Cardiac muscle cell (in vitro differentiated cells and primary cell): Measurements from ENCODE around the gene GPR26. TPM values are rescaled to one million over a fixed set of nuclear protein-coding genes. Genes with fewer than 3 reads are reported as not detected.

ENCODE experiments used
- DNase-seq, 2 donors: peaks; one replicate each; pipeline versions ENCODE4 v3.0.0 to v3.0.0-alpha.2; 2010 to 2017; ENCODE audit warnings: low read depth in 1 of 2, low spot score in 1 of 2
- H3K27ac ChIP-seq: fragments of 200-600 bp; sonication (generic); 2 replicates; pipeline ENCODE4 v1.5.1; 2016
- H3K27me3 ChIP-seq: fragments of 200-600 bp; sonication (generic); 2 replicates; pipeline ENCODE4 v1.6.0; 2016; ENCODE audit warnings: control low read depth
- H3K36me3 ChIP-seq: fragments of 200-600 bp; sonication (generic); 2 replicates; pipeline ENCODE4 v1.5.1; 2016; ENCODE audit warnings: control low read depth
- H3K4me1 ChIP-seq: fragments of 200-600 bp; sonication (generic); 2 replicates; pipeline ENCODE4 v1.8.1; 2017; ENCODE audit warnings: low read depth, mild to moderate bottlenecking, mixed run types
- H3K4me3 ChIP-seq: fragments of 200-600 bp; sonication (generic); 2 replicates; pipeline ENCODE4 v1.5.1; 2016; ENCODE audit warnings: mild to moderate bottlenecking
- H3K9me3 ChIP-seq: fragments of 200-600 bp; sonication (generic); 2 replicates; pipeline ENCODE4 v1.5.1; 2017; ENCODE audit warnings: low read depth, mild to moderate bottlenecking, control low read depth
- polyA plus RNA-seq: library from polyadenylated mRNA; unstranded; fragments of >200 nt; fragmentation: Nextera tagmentation; extraction: Ambion mirVana; gene quantifications from 2 replicates; pipeline ENCODE4 v1.2.1, GENCODE V29; 2016
- total RNA-seq: library from RNA; depleted of rRNA; stranded (reverse); fragments of >200 nt; gene quantifications from 2 replicates; pipeline ENCODE4 v1.2.3, GENCODE V29; 2016
- TF ChIP-seq, protein P1 (sequence below): IDR thresholded peaks from 2 replicates; pipeline ENCODE4 v1.5.1; 2012; ENCODE audit warnings: low read depth, mild to moderate bottlenecking, low read length

Gene GPR26
- total and polyA plus RNA-seq, 2 experiments from 2014 or later = not detected

DNA sequence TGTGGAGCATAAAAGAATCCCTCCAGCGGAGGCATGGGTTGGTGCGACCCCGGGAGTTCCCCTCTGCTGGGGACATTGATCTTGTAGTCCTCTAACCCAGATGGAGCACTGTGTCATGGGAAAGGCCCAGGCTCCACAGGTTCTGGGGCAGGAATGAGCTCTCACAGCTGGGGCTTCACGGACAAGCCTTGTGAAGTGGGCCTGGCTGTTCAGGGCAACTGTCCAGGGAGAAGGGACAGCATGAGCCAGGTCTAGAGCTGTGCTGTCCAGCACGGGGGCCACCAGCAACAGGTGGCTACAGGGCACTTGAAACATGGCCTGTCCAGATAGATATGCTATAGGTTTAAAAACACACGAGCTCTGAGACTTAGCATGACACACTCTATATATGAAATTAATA is 11.4 kb downstream of the GPR26 start:
- H3K27me3 ChIP-seq = peaks cover 22% of the 10 kb centered on the region
- no peaks in the 10 kb centered on the region for H3K4me1 ChIP-seq
- H3K9me3 ChIP-seq = no peaks in the 10 kb centered on the region
- H3K27ac ChIP-seq = no peak overlapping the region
- no peaks in the 10 kb centered on the region for H3K36me3 ChIP-seq
- TF ChIP-seq, protein P1, sequence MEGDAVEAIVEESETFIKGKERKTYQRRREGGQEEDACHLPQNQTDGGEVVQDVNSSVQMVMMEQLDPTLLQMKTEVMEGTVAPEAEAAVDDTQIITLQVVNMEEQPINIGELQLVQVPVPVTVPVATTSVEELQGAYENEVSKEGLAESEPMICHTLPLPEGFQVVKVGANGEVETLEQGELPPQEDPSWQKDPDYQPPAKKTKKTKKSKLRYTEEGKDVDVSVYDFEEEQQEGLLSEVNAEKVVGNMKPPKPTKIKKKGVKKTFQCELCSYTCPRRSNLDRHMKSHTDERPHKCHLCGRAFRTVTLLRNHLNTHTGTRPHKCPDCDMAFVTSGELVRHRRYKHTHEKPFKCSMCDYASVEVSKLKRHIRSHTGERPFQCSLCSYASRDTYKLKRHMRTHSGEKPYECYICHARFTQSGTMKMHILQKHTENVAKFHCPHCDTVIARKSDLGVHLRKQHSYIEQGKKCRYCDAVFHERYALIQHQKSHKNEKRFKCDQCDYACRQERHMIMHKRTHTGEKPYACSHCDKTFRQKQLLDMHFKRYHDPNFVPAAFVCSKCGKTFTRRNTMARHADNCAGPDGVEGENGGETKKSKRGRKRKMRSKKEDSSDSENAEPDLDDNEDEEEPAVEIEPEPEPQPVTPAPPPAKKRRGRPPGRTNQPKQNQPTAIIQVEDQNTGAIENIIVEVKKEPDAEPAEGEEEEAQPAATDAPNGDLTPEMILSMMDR = no peak
- no peak overlapping the region for H3K4me3 ChIP-seq
- DNase-seq = no peak

- H3K4me1 ChIP-seq = no peaks in the 10 kb centered on the region
- no peak for DNase-seq
- H3K36me3 ChIP-seq = no peaks in the 10 kb centered on the region
- no peak overlapping the region for H3K4me3 ChIP-seq
- H3K27ac ChIP-seq = no peak overlapping the region
- no peaks in the 10 kb centered on the region for H3K9me3 ChIP-seq
- TF ChIP-seq, protein P1 = no peak
- peaks cover 20% of the 10 kb centered on the region for H3K27me3 ChIP-seq
These were observed 12.2 kb downstream of the GPR26 start for GRCh38 chr10:123678376-123678775.

DNA sequence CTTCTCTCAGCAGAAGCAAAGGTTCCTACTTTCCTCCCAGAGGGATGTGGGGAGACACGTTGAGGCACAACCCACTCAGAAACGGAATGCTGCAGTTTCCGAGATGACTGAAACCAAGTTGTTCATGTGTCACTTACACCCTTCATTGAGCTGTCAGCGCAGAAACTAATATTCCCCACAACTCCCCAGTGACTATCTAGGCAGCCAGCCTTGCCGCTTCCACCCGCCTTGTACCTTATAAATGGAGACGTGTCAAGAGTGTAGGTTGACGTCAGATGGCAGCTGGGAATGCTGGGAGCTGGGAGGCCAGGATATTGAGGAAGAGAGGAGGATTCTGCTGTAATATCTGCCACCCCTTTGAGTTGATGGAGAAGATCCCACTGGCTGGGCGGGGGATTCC is 15.1 kb downstream of the GPR26 start:
- TF ChIP-seq, protein P1 = no peak
- Histone ChIP-seq H3K27ac (no peak overlapping the region), H3K9me3 (no peaks in the 10 kb centered on the region), H3K36me3 (no peaks in the 10 kb centered on the region), H3K27me3 (peaks cover 15% of the 10 kb centered on the region), H3K4me1 (no peaks in the 10 kb centered on the region), H3K4me3 (no peak overlapping the region)
- DNase-seq = no peak

DNA sequence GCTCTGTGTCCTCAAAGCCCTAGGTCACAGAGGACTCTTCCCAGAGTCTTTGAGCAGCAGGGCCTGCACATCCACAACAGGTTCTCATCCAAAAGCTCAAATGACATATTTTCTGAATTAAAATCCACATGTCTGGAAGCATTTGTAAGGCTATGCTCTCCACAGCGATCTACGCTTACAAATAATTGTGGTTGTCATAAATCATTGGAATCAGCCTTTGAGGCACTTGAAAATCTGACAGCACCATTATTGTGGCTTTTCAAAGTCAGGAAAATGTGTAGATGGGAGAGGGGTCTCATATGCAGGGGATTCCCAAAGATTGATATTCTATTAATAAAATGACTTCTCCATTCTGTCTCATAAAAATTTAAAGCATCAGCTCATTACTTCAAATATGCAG is 16.3 kb downstream of the GPR26 start:
- Histone ChIP-seq H3K9me3 (no peaks in the 10 kb centered on the region), H3K4me3 (no peak overlapping the region), H3K27ac (no peak overlapping the region), H3K4me1 (no peaks in the 10 kb centered on the region), H3K36me3 (no peaks in the 10 kb centered on the region), H3K27me3 (peaks cover 16% of the 10 kb centered on the region)
- TF ChIP-seq, protein P1 = no peak
- DNase-seq = no peak

GRCh38 chr10:123683459-123683858 is 17.3 kb downstream of the GPR26 start:
- Histone ChIP-seq H3K27me3 (peaks cover 16% of the 10 kb centered on the region), H3K4me1 (no peaks in the 10 kb centered on the region), H3K9me3 (no peaks in the 10 kb centered on the region), H3K27ac (no peak overlapping the region), H3K36me3 (no peaks in the 10 kb centered on the region), H3K4me3 (no peak overlapping the region)
- no peak for DNase-seq
- TF ChIP-seq, protein P1 = no peak

DNA sequence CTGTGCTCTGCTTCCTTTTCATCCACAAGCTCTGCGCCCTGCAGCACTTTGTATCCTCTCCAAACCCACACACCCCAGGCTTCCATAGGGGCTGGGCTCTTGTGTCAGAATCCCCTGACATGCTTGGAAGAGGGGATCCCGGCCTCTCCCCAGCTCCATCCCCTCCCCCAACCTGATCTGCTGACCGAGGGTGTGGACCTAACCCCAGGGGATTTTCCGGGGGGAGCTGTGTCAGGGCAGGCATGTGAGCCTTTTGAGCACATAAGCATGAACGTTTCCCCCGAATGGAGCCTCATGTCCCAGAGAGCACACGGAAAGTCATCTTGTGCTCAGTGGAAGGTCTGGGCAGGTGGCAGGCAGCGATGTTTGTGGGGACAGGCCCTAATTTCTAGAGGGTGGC is 17.7 kb downstream of the GPR26 start:
- H3K27ac ChIP-seq = no peak overlapping the region
- no peaks in the 10 kb centered on the region for H3K36me3 ChIP-seq
- TF ChIP-seq, protein P1 = no peak
- no peak for DNase-seq
- no peak overlapping the region for H3K4me3 ChIP-seq
- no peaks in the 10 kb centered on the region for H3K4me1 ChIP-seq
- no peaks in the 10 kb centered on the region for H3K9me3 ChIP-seq
- H3K27me3 ChIP-seq = peaks cover 16% of the 10 kb centered on the region
